Neural crest cell (in vitro differentiated cells): ENCODE data around the gene GRIK3. TPM values are rescaled to one million over a fixed set of nuclear protein-coding genes. Genes with fewer than 3 reads are reported as not detected.

Source experiments
- DNase-seq: peaks from one replicate; pipeline ENCODE4 v3.0.0; 2021; ENCODE audit warnings: low read depth, mixed read lengths, low spot score
- H3K27ac Mint-ChIP-seq: one replicate; pipeline ENCODE4 v1.8.0; 2021; ENCODE audit warnings: mild to moderate bottlenecking, mixed read lengths; ENCODE audit not compliant: unreplicated experiment
- H3K27me3 Mint-ChIP-seq: 2 replicates; pipeline ENCODE4 v1.8.0; 2021; ENCODE audit warnings: low read depth, mild to moderate bottlenecking, mixed read lengths
- H3K36me3 Mint-ChIP-seq: 2 replicates; pipeline ENCODE4 v1.8.0; 2021; ENCODE audit warnings: low read depth, mild to moderate bottlenecking, mixed read lengths
- H3K4me1 Mint-ChIP-seq: 2 replicates; pipeline ENCODE4 v1.8.0; 2021; ENCODE audit warnings: mixed read lengths
- H3K4me3 Mint-ChIP-seq: one replicate; pipeline ENCODE4 v1.8.0; 2021; ENCODE audit warnings: mild to moderate bottlenecking, mixed read lengths
- H3K9me3 Mint-ChIP-seq: 2 replicates; pipeline ENCODE4 v1.8.0; 2021; ENCODE audit warnings: mixed read lengths
- CTCF ChIP-seq: fragments of 200-600 bp; sonication (generic); conservative IDR thresholded peaks from 2 replicates; pipeline ENCODE4 v1.5.0; 2021; ENCODE audit warnings: antibody characterized with exemption, mild to moderate bottlenecking
- total RNA-seq: library from RNA; stranded (reverse); gene quantifications from 2 replicates; pipeline ENCODE4 v1.2.1, GENCODE V29; 2021

The GRIK3 gene
- total RNA-seq, 1 donor from 2014 or later: 2.4 TPM

GRCh38 chr1:36836916-36837315 lies 197.4 kb downstream of the GRIK3 start:
- TF ChIP-seq CTCF: no peak
- Mint-ChIP-seq H3K4me3 (no peak overlapping the region), H3K4me1 (peaks cover 22% of the 10 kb centered on the region), H3K27ac (peak overlapping the region; percentile 75), H3K36me3 (no peaks in the 10 kb centered on the region), H3K27me3 (no peaks in the 10 kb centered on the region), H3K9me3 (no peaks in the 10 kb centered on the region)
- DNase-seq: no peak

GRCh38 chr1:36836196-36836883 lies 198.0 kb downstream of the GRIK3 start:
- Mint-ChIP-seq H3K27ac (no peak overlapping the region), H3K27me3 (no peaks in the 10 kb centered on the region), H3K4me3 (no peak overlapping the region), H3K9me3 (no peaks in the 10 kb centered on the region), H3K4me1 (peaks cover 25% of the 10 kb centered on the region), H3K36me3 (no peaks in the 10 kb centered on the region)
- no peak for TF ChIP-seq CTCF
- DNase-seq: no peak

- Mint-ChIP-seq H3K27ac (peak overlapping the region; percentile 37), H3K36me3 (no peaks in the 10 kb centered on the region), H3K4me1 (peaks cover 25% of the 10 kb centered on the region), H3K27me3 (no peaks in the 10 kb centered on the region), H3K4me3 (no peak overlapping the region), H3K9me3 (no peaks in the 10 kb centered on the region)
- TF ChIP-seq CTCF: no peak
- DNase-seq: no peak
Observed at GRCh38 chr1:36835696-36836095, 198.6 kb downstream of the GRIK3 start.

GRCh38 chr1:36835017-36835695 lies 199.2 kb downstream of the GRIK3 start:
- no peak for DNase-seq
- H3K27ac Mint-ChIP-seq: peak overlapping the region; percentile 37
- TF ChIP-seq CTCF: no peak
- peaks cover 25% of the 10 kb centered on the region for H3K4me1 Mint-ChIP-seq
- no peaks in the 10 kb centered on the region for H3K36me3 Mint-ChIP-seq
- no peak overlapping the region for H3K4me3 Mint-ChIP-seq
- no peaks in the 10 kb centered on the region for H3K9me3 Mint-ChIP-seq
- H3K27me3 Mint-ChIP-seq: no peaks in the 10 kb centered on the region

GRCh38 chr1:36834586-36834985 lies 199.7 kb downstream of the GRIK3 start:
- Mint-ChIP-seq H3K27ac (no peak overlapping the region), H3K27me3 (no peaks in the 10 kb centered on the region), H3K4me3 (no peak overlapping the region), H3K4me1 (peaks cover 25% of the 10 kb centered on the region), H3K36me3 (no peaks in the 10 kb centered on the region), H3K9me3 (no peaks in the 10 kb centered on the region)
- no peak for DNase-seq
- TF ChIP-seq CTCF: no peak
